Measurements from ENCODE around the gene GRIN2A.

GRIN2A gene

GRCh38 chr16:9929836-9930235 lies 252.4 kb downstream of the GRIN2A start:
- Histone ChIP-seq H3K36me3 (ENCODE audit: insufficient read depth, low read depth, low read length) (no peaks in the 10 kb centered on the region), H3K27ac (ENCODE audit: low read length) (no peak overlapping the region), H3K9me3 (ENCODE audit: insufficient read depth, low read depth, low read length) (no peaks in the 10 kb centered on the region), H3K4me1 (ENCODE audit: insufficient read depth, low read length) (no peaks in the 10 kb centered on the region), H3K27me3 (ENCODE audit: insufficient read depth, low read length) (no peaks in the 10 kb centered on the region), H3K9ac (ENCODE audit: low read depth, low read length) (no peak overlapping the region), H3K4me3 (ENCODE audit: low read length) (no peak overlapping the region)

- no peak overlapping the region for H3K27ac ChIP-seq (ENCODE audit: low read length)
- no peaks in the 10 kb centered on the region for H3K27me3 ChIP-seq (ENCODE audit: insufficient read depth, low read length)
- H3K9ac ChIP-seq (ENCODE audit: low read depth, low read length) = no peak overlapping the region
- no peaks in the 10 kb centered on the region for H3K4me1 ChIP-seq (ENCODE audit: insufficient read depth, low read length)
- H3K36me3 ChIP-seq (ENCODE audit: insufficient read depth, low read depth, low read length) = no peaks in the 10 kb centered on the region
- H3K4me3 ChIP-seq (ENCODE audit: low read length) = no peak overlapping the region
- H3K9me3 ChIP-seq (ENCODE audit: insufficient read depth, low read depth, low read length) = no peaks in the 10 kb centered on the region
Observed at GRCh38 chr16:9929313-9929712, 252.9 kb downstream of the GRIN2A start.

GRCh38 chr16:9922441-9922840 lies 259.8 kb downstream of the GRIN2A start:
- H3K27me3 ChIP-seq (ENCODE audit: insufficient read depth, low read length) = no peaks in the 10 kb centered on the region
- H3K4me1 ChIP-seq (ENCODE audit: insufficient read depth, low read length) = no peaks in the 10 kb centered on the region
- no peaks in the 10 kb centered on the region for H3K9me3 ChIP-seq (ENCODE audit: insufficient read depth, low read depth, low read length)
- H3K36me3 ChIP-seq (ENCODE audit: insufficient read depth, low read depth, low read length) = no peaks in the 10 kb centered on the region
- no peak overlapping the region for H3K4me3 ChIP-seq (ENCODE audit: low read length)
- H3K9ac ChIP-seq (ENCODE audit: low read depth, low read length) = no peak overlapping the region
- no peak overlapping the region for H3K27ac ChIP-seq (ENCODE audit: low read length)

- no peak overlapping the region for H3K9ac ChIP-seq (ENCODE audit: low read depth, low read length)
- H3K4me1 ChIP-seq (ENCODE audit: insufficient read depth, low read length) = no peaks in the 10 kb centered on the region
- H3K36me3 ChIP-seq (ENCODE audit: insufficient read depth, low read depth, low read length) = no peaks in the 10 kb centered on the region
- no peaks in the 10 kb centered on the region for H3K27me3 ChIP-seq (ENCODE audit: insufficient read depth, low read length)
- no peaks in the 10 kb centered on the region for H3K9me3 ChIP-seq (ENCODE audit: insufficient read depth, low read depth, low read length)
- no peak overlapping the region for H3K4me3 ChIP-seq (ENCODE audit: low read length)
- H3K27ac ChIP-seq (ENCODE audit: low read length) = no peak overlapping the region
Observed at GRCh38 chr16:9921997-9922396, 260.2 kb downstream of the GRIN2A start.

GRCh38 chr16:9919460-9919859 lies 262.8 kb downstream of the GRIN2A start:
- no peaks in the 10 kb centered on the region for H3K36me3 ChIP-seq (ENCODE audit: insufficient read depth, low read depth, low read length)
- no peak overlapping the region for H3K4me3 ChIP-seq (ENCODE audit: low read length)
- no peak overlapping the region for H3K27ac ChIP-seq (ENCODE audit: low read length)
- H3K9me3 ChIP-seq (ENCODE audit: insufficient read depth, low read depth, low read length) = no peaks in the 10 kb centered on the region
- no peak overlapping the region for H3K9ac ChIP-seq (ENCODE audit: low read depth, low read length)
- no peaks in the 10 kb centered on the region for H3K27me3 ChIP-seq (ENCODE audit: insufficient read depth, low read length)
- H3K4me1 ChIP-seq (ENCODE audit: insufficient read depth, low read length) = no peaks in the 10 kb centered on the region

- H3K4me3 ChIP-seq (ENCODE audit: low read length) = no peak overlapping the region
- H3K9ac ChIP-seq (ENCODE audit: low read depth, low read length) = no peak overlapping the region
- H3K4me1 ChIP-seq (ENCODE audit: insufficient read depth, low read length) = no peaks in the 10 kb centered on the region
- H3K27me3 ChIP-seq (ENCODE audit: insufficient read depth, low read length) = no peaks in the 10 kb centered on the region
- H3K36me3 ChIP-seq (ENCODE audit: insufficient read depth, low read depth, low read length) = no peaks in the 10 kb centered on the region
- no peak overlapping the region for H3K27ac ChIP-seq (ENCODE audit: low read length)
- H3K9me3 ChIP-seq (ENCODE audit: insufficient read depth, low read depth, low read length) = no peaks in the 10 kb centered on the region
Observed at GRCh38 chr16:9917691-9918090, 264.5 kb downstream of the GRIN2A start.

- no peak overlapping the region for H3K27ac ChIP-seq (ENCODE audit: low read length)
Observed at GRCh38 chr16:9913604-9914326, 268.5 kb downstream of the GRIN2A start.

GRCh38 chr16:9911989-9912388 lies 270.2 kb downstream of the GRIN2A start:
- no peaks in the 10 kb centered on the region for H3K27me3 ChIP-seq (ENCODE audit: insufficient read depth, low read length)
- H3K27ac ChIP-seq (ENCODE audit: low read length) = no peak overlapping the region
- no peak overlapping the region for H3K9ac ChIP-seq (ENCODE audit: low read depth, low read length)
- no peaks in the 10 kb centered on the region for H3K9me3 ChIP-seq (ENCODE audit: insufficient read depth, low read depth, low read length)
- H3K4me1 ChIP-seq (ENCODE audit: insufficient read depth, low read length) = no peaks in the 10 kb centered on the region
- no peak overlapping the region for H3K4me3 ChIP-seq (ENCODE audit: low read length)
- no peaks in the 10 kb centered on the region for H3K36me3 ChIP-seq (ENCODE audit: insufficient read depth, low read depth, low read length)

More at GRCh38 chr16:9913604-9914326, 268.5 kb downstream of the GRIN2A start:
- H3K4me1 ChIP-seq (ENCODE audit: insufficient read depth, low read length) = no peaks in the 10 kb centered on the region
- H3K36me3 ChIP-seq (ENCODE audit: insufficient read depth, low read depth, low read length) = no peaks in the 10 kb centered on the region
- no peak overlapping the region for H3K4me3 ChIP-seq (ENCODE audit: low read length)
- no peaks in the 10 kb centered on the region for H3K27me3 ChIP-seq (ENCODE audit: insufficient read depth, low read length)
- H3K9ac ChIP-seq (ENCODE audit: low read depth, low read length) = no peak overlapping the region
- H3K9me3 ChIP-seq (ENCODE audit: insufficient read depth, low read depth, low read length) = no peaks in the 10 kb centered on the region

GRCh38 chr16:9911231-9911630 lies 271.0 kb downstream of the GRIN2A start:
- Histone ChIP-seq H3K27ac (ENCODE audit: low read length) (no peak overlapping the region), H3K36me3 (ENCODE audit: insufficient read depth, low read depth, low read length) (no peaks in the 10 kb centered on the region), H3K9me3 (ENCODE audit: insufficient read depth, low read depth, low read length) (no peaks in the 10 kb centered on the region), H3K27me3 (ENCODE audit: insufficient read depth, low read length) (no peaks in the 10 kb centered on the region), H3K4me3 (ENCODE audit: low read length) (no peak overlapping the region), H3K4me1 (ENCODE audit: insufficient read depth, low read length) (no peaks in the 10 kb centered on the region), H3K9ac (ENCODE audit: low read depth, low read length) (no peak overlapping the region)

GRCh38 chr16:9909072-9909825 lies 273.0 kb downstream of the GRIN2A start:
- no peak overlapping the region for H3K4me3 ChIP-seq (ENCODE audit: low read length)
- H3K4me1 ChIP-seq (ENCODE audit: insufficient read depth, low read length) = no peaks in the 10 kb centered on the region
- no peaks in the 10 kb centered on the region for H3K9me3 ChIP-seq (ENCODE audit: insufficient read depth, low read depth, low read length)
- no peaks in the 10 kb centered on the region for H3K36me3 ChIP-seq (ENCODE audit: insufficient read depth, low read depth, low read length)
- no peak overlapping the region for H3K9ac ChIP-seq (ENCODE audit: low read depth, low read length)
- no peak overlapping the region for H3K27ac ChIP-seq (ENCODE audit: low read length)
- H3K27me3 ChIP-seq (ENCODE audit: insufficient read depth, low read length) = no peaks in the 10 kb centered on the region

GRCh38 chr16:9908613-9909012 lies 273.6 kb downstream of the GRIN2A start:
- Histone ChIP-seq H3K27ac (ENCODE audit: low read length) (no peak overlapping the region), H3K4me1 (ENCODE audit: insufficient read depth, low read length) (no peaks in the 10 kb centered on the region), H3K9ac (ENCODE audit: low read depth, low read length) (no peak overlapping the region), H3K36me3 (ENCODE audit: insufficient read depth, low read depth, low read length) (no peaks in the 10 kb centered on the region), H3K4me3 (ENCODE audit: low read length) (no peak overlapping the region), H3K9me3 (ENCODE audit: insufficient read depth, low read depth, low read length) (no peaks in the 10 kb centered on the region), H3K27me3 (ENCODE audit: insufficient read depth, low read length) (no peaks in the 10 kb centered on the region)

GRCh38 chr16:9907752-9908151 lies 274.5 kb downstream of the GRIN2A start:
- no peaks in the 10 kb centered on the region for H3K36me3 ChIP-seq (ENCODE audit: insufficient read depth, low read depth, low read length)
- H3K9me3 ChIP-seq (ENCODE audit: insufficient read depth, low read depth, low read length) = no peaks in the 10 kb centered on the region
- H3K27me3 ChIP-seq (ENCODE audit: insufficient read depth, low read length) = no peaks in the 10 kb centered on the region
- H3K9ac ChIP-seq (ENCODE audit: low read depth, low read length) = no peak overlapping the region
- no peak overlapping the region for H3K27ac ChIP-seq (ENCODE audit: low read length)
- H3K4me1 ChIP-seq (ENCODE audit: insufficient read depth, low read length) = no peaks in the 10 kb centered on the region
- no peak overlapping the region for H3K4me3 ChIP-seq (ENCODE audit: low read length)

Measured in iPS-20b (cell line).